Left ventricle myocardium inferior (tissue), 1 donor: ENCODE measurements around the gene ZNF620. TPM values are rescaled to one million over a fixed set of nuclear protein-coding genes. Genes with fewer than 3 reads are reported as not detected.

ENCODE experiments used
- DNase-seq: peaks from one replicate; pipeline ENCODE4 v3.0.0-alpha.2; 2020
- H3K27ac ChIP-seq: fragments of 200-600 bp; replicated peaks from 2 replicates; pipeline ENCODE4 v1.8.0; 2021
- H3K27me3 ChIP-seq: fragments of 200-600 bp; 2 replicates; pipeline ENCODE4 v1.8.0; 2021; ENCODE audit warnings: low read depth
- H3K36me3 ChIP-seq: fragments of 200-600 bp; 2 replicates; pipeline ENCODE4 v1.8.0; 2021
- H3K4me1 ChIP-seq: fragments of 200-600 bp; 2 replicates; pipeline ENCODE4 v1.8.0; 2021
- H3K4me3 ChIP-seq: fragments of 200-600 bp; 2 replicates; pipeline ENCODE4 v1.8.0; 2021; ENCODE audit warnings: mild to moderate bottlenecking, moderate library complexity
- H3K9me3 ChIP-seq: fragments of 200-600 bp; replicated peaks from 2 replicates; pipeline ENCODE4 v1.8.0; 2021
- intact Hi-C: fragments of 100-400 bp; cut with micrococcal nuclease; formaldehyde crosslinking; loops from one replicate; pipeline ENCODE4 v1.11.0; 2022
- total RNA-seq: library from RNA; stranded (reverse); fragmentation: NEBNext Ultra II Directional; extraction: Animal tissue kit (Norgen Biotek cat#: 25700); gene quantifications from one replicate; pipeline ENCODE4 v1.2.1, GENCODE V29; 2021
- TF ChIP-seq, protein P1 (sequence below): fragments of 200-600 bp; IDR thresholded peaks from 2 replicates; pipeline ENCODE4 v1.8.0; 2021; ENCODE audit warnings: antibody characterized with exemption, mild to moderate bottlenecking, borderline replicate concordance
- donor health status: DM: no; HTN: yes; CAD: no; lungs with severe emphysema.

Gene ZNF620
- total RNA-seq, 1 donor from 2014 or later, result 2.3 TPM

DNA sequence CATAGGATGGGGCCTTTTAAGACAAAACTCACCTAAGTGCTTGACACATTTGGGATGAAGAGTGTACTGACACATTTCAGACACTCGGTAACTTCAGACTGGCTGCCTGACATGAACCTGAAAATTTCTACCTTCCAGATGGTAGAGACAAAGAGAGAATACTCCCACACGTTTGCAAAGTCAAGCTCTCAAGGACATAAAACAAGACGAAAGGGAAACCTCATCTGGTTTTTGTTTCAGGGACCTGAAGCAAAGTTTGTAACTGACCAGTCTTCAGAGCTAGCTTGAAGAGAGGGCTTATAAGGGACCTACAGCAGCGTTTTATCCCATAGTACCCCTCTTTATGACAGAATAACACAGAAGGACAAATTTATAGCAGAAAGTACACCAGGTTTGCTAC is 60.9 kb downstream of the ZNF620 start:
- no peak overlapping the region for H3K27ac ChIP-seq
- DNase-seq, result no peak
- TF ChIP-seq, protein P1, sequence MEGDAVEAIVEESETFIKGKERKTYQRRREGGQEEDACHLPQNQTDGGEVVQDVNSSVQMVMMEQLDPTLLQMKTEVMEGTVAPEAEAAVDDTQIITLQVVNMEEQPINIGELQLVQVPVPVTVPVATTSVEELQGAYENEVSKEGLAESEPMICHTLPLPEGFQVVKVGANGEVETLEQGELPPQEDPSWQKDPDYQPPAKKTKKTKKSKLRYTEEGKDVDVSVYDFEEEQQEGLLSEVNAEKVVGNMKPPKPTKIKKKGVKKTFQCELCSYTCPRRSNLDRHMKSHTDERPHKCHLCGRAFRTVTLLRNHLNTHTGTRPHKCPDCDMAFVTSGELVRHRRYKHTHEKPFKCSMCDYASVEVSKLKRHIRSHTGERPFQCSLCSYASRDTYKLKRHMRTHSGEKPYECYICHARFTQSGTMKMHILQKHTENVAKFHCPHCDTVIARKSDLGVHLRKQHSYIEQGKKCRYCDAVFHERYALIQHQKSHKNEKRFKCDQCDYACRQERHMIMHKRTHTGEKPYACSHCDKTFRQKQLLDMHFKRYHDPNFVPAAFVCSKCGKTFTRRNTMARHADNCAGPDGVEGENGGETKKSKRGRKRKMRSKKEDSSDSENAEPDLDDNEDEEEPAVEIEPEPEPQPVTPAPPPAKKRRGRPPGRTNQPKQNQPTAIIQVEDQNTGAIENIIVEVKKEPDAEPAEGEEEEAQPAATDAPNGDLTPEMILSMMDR, result no peak
- H3K4me3 ChIP-seq, result no peak overlapping the region
- intact Hi-C loops, result no loop called here
- H3K9me3 ChIP-seq, result peaks cover 10% of the 10 kb centered on the region
- H3K27me3 ChIP-seq, result no peaks in the 10 kb centered on the region
- no peaks in the 10 kb centered on the region for H3K36me3 ChIP-seq
- H3K4me1 ChIP-seq, result no peaks in the 10 kb centered on the region

Other genes with a start within 250 kb of the ZNF620 start
- gene EIF1B, start 196.3 kb upstream of the ZNF620 start, total RNA-seq, result 416 TPM
- 0.11 TPM for gene ENTPD3, start 118.9 kb upstream of the ZNF620 start, total RNA-seq
- 901 TPM for gene RPL14, start 48.7 kb upstream of the ZNF620 start, total RNA-seq
- 3.6 TPM for gene ZNF619, start 28.9 kb upstream of the ZNF620 start, total RNA-seq
- 10.2 TPM for gene ZNF621, start 18.9 kb downstream of the ZNF620 start, total RNA-seq